Epithelial cell of proximal tubule (primary cell): ENCODE results near the gene C1orf50. TPM values are rescaled to one million over a fixed set of nuclear protein-coding genes. Genes with fewer than 3 reads are reported as not detected.

Experiments used
- DNase-seq: peaks from one replicate; pipeline ENCODE4 v3.0.0-alpha.2; 2011; ENCODE audit warnings: low read depth
- H3K4me3 ChIP-seq: 2 replicates; pipeline ENCODE4 v1.5.1; 2011; ENCODE audit warnings: low read depth, mild to moderate bottlenecking, low read length
- total RNA-seq: library from RNA; depleted of rRNA; stranded (reverse); fragments of >200 nt; gene quantifications from 2 replicates; pipeline ENCODE4 v1.2.3, GENCODE V29; 2015
- TF ChIP-seq, protein P1 (sequence below): conservative IDR thresholded peaks from 2 replicates; pipeline ENCODE4 v1.5.1; 2012; ENCODE audit warnings: low read depth, mild to moderate bottlenecking, low read length

C1orf50 gene
- total RNA-seq, 1 donor from 2014 or later: 7.8 TPM

DNA sequence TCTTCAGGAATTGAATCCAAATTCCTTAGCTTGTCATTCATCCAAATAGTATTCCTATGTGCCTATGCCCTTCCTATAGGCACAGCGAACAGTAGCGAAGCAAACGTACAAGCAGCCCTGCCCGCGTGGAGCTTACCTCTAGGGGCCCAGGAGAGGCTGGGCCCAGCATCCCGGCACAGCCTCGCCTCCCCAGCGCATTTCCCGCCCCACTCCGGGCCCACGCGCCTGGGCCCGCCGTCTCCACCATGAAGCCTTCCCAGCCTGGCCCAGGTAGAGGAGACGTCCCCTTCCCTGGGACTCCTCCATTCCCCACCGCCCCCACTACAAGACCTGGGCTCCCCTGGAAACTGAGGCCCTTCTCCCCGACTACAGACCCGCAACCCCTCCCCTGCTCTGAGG is 17.5 kb downstream of the C1orf50 start:
- TF ChIP-seq, protein P1, sequence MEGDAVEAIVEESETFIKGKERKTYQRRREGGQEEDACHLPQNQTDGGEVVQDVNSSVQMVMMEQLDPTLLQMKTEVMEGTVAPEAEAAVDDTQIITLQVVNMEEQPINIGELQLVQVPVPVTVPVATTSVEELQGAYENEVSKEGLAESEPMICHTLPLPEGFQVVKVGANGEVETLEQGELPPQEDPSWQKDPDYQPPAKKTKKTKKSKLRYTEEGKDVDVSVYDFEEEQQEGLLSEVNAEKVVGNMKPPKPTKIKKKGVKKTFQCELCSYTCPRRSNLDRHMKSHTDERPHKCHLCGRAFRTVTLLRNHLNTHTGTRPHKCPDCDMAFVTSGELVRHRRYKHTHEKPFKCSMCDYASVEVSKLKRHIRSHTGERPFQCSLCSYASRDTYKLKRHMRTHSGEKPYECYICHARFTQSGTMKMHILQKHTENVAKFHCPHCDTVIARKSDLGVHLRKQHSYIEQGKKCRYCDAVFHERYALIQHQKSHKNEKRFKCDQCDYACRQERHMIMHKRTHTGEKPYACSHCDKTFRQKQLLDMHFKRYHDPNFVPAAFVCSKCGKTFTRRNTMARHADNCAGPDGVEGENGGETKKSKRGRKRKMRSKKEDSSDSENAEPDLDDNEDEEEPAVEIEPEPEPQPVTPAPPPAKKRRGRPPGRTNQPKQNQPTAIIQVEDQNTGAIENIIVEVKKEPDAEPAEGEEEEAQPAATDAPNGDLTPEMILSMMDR: no peak
- no peak overlapping the region for H3K4me3 ChIP-seq
- no peak for DNase-seq

DNA sequence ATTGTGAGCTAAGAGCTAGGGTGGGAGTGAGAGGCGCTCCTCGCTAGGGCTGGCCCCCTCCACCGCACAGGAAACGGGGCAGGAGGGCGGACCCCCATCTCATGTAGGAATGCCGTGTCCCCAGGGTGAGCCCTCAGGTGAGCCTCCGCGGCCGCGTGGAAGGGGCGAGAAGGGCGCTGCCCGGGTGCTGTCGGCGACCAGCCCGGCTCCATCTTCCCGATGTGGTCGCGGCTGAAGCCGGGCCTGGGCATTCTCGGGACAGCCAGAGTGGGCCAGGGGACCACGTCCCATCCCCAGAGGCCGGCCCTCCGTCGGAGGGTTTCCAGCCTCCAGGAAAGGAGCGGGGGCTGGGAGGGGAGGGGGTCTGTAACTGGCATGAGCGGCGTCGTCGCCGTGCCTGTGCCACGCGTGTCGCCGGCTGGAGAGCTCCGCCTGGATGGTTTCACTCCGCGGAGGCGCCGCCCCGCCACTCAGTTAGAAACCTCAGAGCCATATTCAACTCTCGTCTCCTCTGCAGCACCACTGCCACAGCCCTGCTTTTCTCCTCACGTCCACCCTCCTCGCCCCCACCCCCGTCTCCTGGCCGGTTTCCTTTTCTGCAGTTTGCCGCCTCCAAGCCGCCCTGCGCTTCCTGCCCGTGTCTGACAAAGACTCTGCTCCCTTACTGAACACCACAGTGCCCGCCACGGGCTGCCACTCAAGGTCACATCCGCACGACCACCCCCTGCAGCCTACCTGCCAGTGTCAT is 18.1 kb downstream of the C1orf50 start, which contains the start of gene TMEM269:
TSS of gene TMEM269 (plus strand) at position 46 of the 748 bp plus-strand sequence. CDS start 4,903 bp downstream, outside the sequence.
- TF ChIP-seq, protein P1: no peak
- DNase-seq: no peak
- peak within 1 kb of the TSS; percentile 40 for H3K4me3 ChIP-seq

DNA sequence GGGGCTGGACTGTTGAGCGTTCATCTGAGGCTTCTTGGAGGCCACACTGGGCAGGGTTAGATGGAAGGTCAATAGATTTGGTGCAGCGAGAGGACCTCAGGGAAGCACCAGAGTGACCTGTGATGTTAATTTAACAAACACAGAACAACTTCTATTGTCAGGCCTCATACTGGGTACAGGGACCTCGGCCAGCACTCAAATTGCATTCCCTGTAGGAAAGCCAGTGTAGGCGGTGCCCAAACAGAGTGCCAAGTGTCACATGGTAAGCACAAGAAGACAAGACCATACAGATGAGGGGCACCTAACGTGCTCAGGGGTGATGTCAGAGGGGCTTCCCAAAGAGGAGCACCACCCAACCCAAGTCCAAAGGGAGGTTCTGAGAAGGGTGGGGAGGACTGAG is 19.0 kb downstream of the C1orf50 start:
- no peak overlapping the region for H3K4me3 ChIP-seq
- TF ChIP-seq, protein P1: no peak
- DNase-seq: no peak

DNA sequence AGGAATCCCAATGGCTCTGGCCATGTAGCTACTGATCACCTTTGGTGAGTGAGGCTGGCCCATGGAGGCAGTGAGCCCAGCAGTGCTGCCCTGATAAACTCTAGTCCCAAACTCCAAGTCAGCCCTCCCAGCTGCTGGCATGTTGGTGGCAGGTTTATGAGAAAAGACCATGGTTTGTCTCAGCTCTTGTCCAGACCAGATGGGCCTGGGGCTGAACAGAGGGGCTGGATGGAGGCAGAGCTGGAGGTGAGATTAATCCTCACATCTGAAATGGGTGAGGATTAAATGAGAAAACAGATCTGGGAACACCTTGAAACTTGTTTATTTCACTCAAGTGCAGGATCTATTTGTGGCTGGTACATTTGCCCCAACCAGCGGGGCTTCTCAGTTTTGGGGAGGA is 21.0 kb downstream of the C1orf50 start:
- DNase-seq: no peak
- TF ChIP-seq, protein P1: no peak
- no peak overlapping the region for H3K4me3 ChIP-seq

DNA sequence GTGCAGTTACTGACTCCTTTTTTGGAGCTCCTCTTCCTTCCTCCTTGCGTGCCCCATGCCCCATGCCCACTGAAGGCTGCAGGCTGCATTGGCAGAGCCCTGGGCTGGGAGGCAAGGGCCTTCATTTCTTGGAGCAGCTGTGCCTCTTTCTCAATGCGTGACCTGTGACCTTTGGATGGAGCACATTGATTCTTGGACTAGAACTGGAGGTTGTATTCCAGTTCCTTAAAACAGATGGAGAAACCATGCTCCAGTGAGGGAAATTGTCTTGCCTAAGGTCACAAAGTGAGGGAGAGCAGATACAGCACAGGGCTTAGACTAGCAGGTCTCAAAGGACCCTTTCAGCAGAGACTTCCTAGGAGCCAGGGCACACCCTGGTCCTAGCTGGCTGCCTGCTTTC is 26.8 kb downstream of the C1orf50 start:
- no peak overlapping the region for H3K4me3 ChIP-seq

DNA sequence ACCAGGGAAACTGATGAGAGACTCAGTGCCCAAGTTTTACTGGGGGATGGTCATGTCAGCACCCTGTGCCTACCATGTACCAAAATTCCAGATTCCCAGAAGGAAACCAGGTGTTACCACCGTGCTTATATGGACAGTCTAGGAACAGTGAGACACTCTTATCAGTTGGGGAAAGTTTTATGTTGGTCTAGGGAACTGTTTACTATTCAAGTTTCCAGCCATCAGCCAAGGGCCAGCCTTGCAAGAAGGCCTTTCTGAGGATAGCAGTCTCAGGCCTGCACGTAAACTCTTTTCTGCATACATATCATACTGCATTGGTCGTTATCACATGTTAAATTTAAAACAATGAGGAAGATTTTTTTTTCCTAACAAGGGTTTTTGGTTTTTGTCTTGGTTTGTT is 30.4 kb downstream of the C1orf50 start:
- no peak overlapping the region for H3K4me3 ChIP-seq
- no peak for DNase-seq
- TF ChIP-seq, protein P1: no peak

More for the DNA sequence above, 26.8 kb downstream of the C1orf50 start:
- DNase-seq: no peak
- TF ChIP-seq, protein P1: no peak

DNA sequence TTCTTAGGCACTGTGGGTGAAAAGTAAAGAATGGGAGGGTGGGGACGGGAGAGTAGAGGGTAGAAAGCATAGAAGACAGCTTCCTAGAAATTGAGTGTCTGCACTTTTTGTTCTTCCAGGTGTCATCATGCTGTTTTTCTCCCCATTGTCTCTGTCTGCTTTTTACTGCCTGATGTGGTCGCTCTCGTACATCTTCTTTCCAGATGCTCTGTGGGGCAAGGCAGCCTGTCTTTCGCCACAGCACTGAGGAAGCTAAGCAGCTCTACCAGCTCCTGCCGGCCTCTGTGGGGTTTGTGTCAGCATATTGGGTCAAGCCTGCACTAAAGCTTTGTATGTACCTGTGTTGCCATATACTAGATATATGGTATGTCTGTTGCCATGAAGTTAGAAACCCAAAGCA is 30.9 kb downstream of the C1orf50 start:
- TF ChIP-seq, protein P1: no peak
- no peak overlapping the region for H3K4me3 ChIP-seq
- DNase-seq: no peak
